ENCODE data around the gene GOLGA6L7. TPM values are rescaled to one million over a fixed set of nuclear protein-coding genes. Genes with fewer than 3 reads are reported as not detected.
"Not testable (repeated sequence)": the region's sequence is repeated elsewhere in the genome, so short reads cannot be mapped to it uniquely, and the experiment has no call there.

Gene GOLGA6L7
- total RNA-seq (2014; rRNA removed; shearing (Covaris generic)) = not detected in 2 replicates
- polyA plus RNA-seq (2014; cell fraction: nucleus; rRNA removed) = not detected in 2 replicates

DNA sequence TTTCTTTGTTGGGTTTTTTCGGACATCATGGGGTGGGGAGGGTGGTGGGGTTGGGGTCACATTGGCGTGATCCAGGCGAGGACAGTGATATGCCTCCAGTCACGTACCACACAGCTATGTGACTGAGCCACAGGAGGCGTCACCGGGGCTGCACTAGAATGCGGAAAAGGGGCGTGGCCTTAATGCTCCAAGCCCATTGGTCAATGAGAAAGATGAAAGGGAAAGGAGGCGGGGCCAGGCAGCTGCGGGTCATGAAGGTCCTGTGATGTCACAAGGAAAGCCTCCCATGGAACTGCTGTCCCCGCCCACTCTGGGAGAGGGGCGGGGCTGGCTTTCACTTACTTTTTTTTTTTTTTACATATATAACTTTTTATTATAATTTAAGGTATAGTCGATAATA, at the start of gene GOLGA6L7:
Gene GOLGA6L7, minus strand, starts transcription at position 124 of the 400 bp plus-strand sequence. Its CDS starts 95 bp downstream, at position 29.
- DNase-seq (ENCODE audit: extremely low read depth, low read depth) = not testable (repeated sequence)

DNA sequence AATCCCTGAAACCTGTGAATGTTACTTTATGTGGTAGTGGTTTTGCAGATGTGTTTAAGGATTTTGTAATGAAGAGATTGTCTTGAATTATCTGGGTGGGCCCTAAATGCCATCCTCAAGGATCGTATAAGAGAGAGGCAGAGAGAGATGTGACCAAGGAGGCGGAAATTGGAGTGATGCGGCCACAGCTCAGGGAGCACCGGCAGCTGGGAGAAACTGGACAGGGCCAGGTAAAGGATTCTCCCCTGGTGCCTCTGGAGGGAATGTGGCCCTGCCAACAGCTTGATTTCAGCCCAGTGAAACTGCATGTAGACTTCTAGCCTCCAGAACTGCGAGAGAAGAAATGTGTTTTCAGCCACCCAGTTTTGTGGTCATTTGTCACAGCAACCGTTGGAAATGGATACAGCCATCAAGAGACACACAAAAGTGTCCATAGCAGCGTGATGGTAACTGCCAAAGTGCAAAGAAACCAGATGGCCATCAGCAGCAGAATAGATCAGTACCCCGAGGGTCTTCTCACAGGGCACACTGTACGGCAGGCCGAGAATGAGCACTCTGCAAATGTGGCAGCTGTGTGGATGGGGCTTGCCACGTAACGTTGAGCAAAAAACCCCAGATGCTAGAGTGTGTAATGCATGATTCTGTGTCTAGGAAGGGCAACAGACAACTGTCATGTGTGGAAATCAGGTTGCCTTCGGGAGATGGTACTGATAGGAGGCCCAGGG, 49.6 kb upstream of the GOLGA6L7 start:
- DNase-seq (ENCODE audit: extremely low read depth, low read depth) = no peak

- peak; percentile 20 for DNase-seq (ENCODE audit: extremely low read depth, low read depth)
Measured at GRCh38 chr15:28896951-28897350, 48.5 kb upstream of the GOLGA6L7 start.

DNA sequence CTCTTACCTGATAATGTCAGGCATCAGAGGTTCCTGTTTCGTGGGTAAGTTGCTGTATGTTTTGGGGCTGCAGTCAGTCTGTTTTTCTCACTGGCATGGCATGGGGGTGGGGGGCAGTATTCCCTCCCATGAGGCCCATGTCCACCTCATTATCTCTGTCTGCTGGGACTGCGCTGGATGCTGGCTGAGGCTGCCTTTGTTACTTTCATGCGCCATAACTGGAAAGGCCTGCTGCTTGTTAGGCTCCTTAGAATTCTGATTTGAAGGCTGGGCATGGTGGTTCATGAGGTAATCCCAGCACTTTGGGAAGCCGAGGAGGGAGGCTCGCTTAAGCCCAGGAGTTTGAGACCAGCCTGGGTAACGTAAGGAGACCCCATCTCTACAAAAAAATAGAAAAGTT, 47.1 kb upstream of the GOLGA6L7 start:
- DNase-seq (ENCODE audit: extremely low read depth, low read depth) = no peak

GRCh38 chr15:28895146-28895545, 46.7 kb upstream of the GOLGA6L7 start:
- no peak for DNase-seq (ENCODE audit: extremely low read depth, low read depth)

DNA sequence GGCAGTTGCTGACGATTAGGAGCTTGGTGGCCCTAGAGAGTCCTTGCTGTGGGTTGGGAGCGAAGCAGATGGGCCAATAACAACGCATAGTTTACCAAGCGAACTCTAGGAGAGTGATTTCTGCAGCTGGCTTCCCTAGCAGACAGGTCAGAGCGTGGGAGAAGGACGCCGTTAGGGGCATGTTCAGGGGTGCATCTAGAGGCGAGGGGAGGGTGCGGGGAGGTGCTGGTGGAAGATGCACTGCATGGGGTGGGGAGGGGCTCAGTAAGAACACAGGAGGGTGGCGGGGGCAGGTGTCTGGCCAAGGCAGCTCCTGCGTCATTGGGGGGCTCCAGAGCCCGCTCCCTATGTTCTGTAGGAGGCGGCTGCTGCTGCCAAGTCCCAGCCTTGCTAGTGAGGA, 46.2 kb upstream of the GOLGA6L7 start:
- no peak for DNase-seq (ENCODE audit: extremely low read depth, low read depth)

DNA sequence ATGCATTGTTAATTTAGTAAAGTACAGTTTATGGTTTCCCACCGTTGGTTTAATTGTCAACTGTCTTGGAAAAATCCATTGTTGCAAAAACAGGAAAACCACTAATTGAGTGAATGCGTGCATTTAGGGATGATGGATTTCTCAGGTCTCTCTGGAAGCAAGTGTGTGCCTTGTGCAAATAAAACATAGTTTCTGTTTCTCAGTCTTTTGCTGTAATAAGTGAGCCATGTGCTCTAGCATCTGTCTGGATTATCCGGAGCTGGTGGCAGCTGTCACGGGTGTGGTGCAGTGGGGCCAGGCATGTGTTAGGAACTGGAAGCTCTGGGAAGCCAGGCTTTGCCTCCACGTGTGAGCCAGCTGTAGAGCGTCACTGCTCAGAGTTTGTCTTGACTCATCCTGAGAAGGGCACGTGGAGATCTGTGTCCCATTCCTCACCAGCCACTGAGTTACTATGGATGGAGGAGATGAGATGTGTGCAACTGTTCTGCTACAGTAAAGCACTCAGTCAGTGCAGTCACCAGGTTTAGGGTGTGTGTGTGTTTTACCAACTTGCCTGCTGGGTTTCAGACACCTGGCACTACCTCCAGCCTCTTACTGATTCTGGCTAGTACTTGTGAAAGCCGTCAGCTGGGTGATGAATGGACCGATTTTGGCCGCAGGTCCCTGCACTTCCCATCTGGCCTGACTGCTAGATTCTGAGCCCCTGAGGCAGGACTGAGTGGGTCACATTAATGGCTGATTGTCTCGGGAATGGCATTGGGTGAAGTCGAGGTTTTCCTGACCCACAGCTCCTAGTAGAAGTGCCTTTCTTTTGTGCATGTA, 44.6 kb upstream of the GOLGA6L7 start:
- no peak for DNase-seq (ENCODE audit: extremely low read depth, low read depth)

GRCh38 chr15:28891588-28891987, 43.1 kb upstream of the GOLGA6L7 start:
- no peak for DNase-seq (ENCODE audit: extremely low read depth, low read depth)

DNA sequence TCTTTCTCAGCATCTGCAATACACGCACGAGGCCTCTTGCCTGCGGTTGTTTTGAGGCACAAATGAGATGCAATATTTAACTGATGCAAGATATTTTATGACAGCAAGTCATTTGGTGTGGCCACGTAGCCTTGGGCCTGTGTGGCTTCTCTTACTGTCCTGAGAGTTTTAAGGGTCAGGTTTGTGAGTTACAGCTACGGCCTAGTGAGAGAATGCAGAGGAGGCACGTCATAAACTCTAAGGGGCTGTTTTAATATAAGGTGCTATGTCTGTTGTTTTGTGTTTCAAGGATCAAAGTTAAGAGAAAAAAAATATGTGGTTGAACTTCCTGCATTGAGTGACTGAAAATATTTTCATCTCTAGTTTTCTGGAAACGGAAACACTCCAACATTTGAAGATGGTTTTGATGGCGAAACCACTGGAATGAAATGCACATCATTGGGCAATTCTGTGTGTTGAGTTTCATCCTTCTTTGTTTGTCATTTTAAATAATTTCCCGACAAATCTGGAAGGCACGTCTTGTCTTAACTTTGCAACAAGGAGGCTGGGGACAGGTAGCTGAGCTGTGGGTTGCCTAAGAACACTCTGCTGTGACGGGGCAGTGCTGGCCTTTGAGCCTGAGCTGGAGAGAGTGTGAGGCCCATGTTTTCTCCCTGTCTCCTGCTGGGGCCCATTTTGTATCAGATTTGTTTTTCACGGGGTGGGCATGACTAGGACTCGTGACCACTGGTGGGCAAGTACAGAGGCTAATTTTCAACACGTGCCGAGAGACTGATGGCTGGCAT, 42.5 kb upstream of the GOLGA6L7 start:
- no peak for DNase-seq (ENCODE audit: extremely low read depth, low read depth)

DNA sequence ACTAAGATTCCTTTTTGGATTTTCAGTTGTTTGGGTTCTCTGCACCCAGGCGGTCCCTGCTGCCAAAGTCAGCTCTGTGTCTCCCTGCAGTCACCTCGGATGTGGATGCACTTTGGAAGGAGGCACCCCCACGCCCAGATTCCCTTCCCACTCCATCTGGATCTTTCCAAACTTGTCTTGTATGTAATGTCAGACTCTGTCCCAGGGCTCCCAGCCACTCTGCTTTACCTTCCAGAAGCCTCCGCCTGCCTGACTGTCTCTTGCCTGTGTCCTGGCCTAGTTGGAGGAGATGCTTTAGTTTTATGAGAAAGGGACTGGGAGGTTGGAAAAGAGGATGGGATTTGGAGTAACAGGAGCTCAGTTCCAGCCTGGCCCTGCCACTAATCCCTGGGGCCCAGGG, 41.8 kb upstream of the GOLGA6L7 start:
- not testable (repeated sequence) for DNase-seq (ENCODE audit: extremely low read depth, low read depth)

- DNase-seq (ENCODE audit: extremely low read depth, low read depth) = not testable (repeated sequence)
Measured at GRCh38 chr15:28889871-28890270, 41.4 kb upstream of the GOLGA6L7 start.

DNA sequence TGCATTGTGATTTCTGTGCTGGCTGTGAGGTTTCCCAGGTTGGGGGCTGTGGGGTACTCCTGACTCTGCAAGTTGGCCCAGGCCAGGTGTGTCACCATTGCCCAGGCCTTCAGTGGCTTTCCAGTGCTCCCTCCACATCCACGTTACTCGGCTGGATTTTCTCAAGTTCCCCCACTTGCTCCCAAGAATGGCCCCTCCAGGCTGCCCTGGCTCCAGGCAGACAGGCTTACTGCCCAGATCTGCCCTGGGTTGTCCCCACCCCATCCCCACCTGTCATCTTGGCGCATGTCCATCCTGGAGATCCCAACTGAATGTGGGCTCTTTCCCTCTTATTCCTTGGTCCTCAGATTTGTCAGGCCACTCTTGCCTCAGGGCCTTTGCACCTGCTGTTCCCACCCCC, 40.9 kb upstream of the GOLGA6L7 start:
- DNase-seq (ENCODE audit: extremely low read depth, low read depth) = no peak

DNA sequence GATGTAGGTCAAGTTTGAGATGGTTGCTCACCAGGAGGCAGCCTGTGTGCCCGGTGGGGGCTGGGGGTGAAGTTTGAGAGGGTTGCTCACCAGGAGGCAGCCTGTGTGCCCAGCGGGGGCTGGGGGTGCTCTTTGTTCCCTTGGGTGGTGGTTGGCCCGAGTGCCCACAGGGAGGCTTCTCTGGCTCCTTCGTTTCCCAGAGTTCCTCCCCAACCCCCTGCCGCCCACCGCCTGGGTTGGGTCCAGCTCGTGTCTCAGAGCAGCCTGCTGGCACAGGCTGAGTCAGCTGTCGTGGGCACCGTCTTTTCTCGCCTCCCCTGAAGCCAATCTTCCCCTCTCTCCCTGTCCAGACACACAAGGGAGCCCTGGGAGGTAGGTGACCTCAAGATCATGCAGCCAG, 40.5 kb upstream of the GOLGA6L7 start:
- no peak for DNase-seq (ENCODE audit: extremely low read depth, low read depth)

DNA sequence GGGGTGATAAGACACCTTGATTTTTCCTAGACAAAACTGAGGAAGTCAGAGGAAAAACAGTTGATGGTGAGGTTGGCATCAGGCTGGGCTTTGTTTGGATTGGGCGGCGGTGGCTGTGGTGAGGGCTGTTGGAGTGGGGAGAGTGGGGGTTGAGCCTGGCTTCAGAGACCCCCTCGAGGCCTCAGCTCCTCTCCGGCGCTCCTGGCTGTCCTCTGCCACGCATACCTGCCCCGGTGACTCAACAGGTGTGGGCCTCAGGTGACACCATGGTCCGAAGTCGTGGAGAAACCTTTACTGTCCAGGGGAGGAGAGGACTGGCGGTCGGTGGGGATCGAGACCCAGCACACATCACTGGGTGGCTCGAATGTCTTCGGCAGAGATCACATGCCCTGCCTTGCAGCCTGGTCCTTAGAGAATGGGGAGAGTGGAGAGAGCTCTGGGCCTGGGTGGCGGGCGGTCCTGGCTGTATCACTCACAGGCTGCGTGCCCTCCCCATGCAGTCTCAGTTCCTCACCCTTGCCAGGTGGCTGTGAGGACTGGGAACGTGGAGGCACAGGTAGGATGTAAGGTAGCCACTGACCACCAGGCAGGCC, 40.0 kb upstream of the GOLGA6L7 start:
- no peak for DNase-seq (ENCODE audit: extremely low read depth, low read depth)

- DNase-seq (ENCODE audit: extremely low read depth, low read depth) = no peak
Measured at GRCh38 chr15:28887339-28888174, 39.1 kb upstream of the GOLGA6L7 start.

- DNase-seq (ENCODE audit: extremely low read depth, low read depth) = no peak
Measured at GRCh38 chr15:28886431-28887338, 38.2 kb upstream of the GOLGA6L7 start.

- DNase-seq (ENCODE audit: extremely low read depth, low read depth) = peak; percentile 23
Measured at GRCh38 chr15:28885630-28886430, 37.4 kb upstream of the GOLGA6L7 start, which contains the start of gene APBA2. APBA2 (plus strand) TSS chr15:28885974; CDS start chr15:29053885, 167,911 bp downstream.
